ENCODE data around the gene RABGGTB.

DNA sequence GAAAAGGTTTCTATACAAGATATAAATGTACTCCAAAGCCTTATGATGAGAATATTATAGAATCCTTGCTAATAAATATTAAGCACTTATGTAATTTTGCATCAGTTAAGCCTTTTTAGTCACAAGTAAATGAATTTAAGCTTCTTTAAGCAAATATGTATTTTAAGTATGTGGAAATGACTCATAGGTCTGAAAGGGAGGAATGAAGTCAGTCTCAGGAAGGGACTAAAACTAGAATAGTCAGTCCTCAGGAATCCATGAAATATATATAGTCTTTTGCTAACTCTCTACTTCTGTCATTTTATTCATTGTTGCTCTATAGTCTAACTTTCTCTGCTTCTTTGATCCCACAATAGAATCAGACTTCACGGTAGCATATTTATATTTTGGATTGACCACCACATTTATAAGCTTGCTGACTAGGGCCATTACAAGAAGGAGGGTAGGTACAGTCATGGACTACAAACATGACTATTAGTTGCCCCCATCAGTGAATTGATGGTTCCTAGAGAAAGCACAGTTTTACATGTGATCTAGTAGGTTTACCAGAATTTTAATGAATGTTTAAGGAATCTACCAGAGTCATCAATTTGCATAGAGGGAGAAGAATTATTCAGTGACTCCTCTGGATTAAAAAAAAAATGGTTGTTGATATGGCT is 20.2 kb upstream of the RABGGTB start:
- TF ChIP-seq, protein P1, sequence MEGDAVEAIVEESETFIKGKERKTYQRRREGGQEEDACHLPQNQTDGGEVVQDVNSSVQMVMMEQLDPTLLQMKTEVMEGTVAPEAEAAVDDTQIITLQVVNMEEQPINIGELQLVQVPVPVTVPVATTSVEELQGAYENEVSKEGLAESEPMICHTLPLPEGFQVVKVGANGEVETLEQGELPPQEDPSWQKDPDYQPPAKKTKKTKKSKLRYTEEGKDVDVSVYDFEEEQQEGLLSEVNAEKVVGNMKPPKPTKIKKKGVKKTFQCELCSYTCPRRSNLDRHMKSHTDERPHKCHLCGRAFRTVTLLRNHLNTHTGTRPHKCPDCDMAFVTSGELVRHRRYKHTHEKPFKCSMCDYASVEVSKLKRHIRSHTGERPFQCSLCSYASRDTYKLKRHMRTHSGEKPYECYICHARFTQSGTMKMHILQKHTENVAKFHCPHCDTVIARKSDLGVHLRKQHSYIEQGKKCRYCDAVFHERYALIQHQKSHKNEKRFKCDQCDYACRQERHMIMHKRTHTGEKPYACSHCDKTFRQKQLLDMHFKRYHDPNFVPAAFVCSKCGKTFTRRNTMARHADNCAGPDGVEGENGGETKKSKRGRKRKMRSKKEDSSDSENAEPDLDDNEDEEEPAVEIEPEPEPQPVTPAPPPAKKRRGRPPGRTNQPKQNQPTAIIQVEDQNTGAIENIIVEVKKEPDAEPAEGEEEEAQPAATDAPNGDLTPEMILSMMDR (IDR thresholded peaks at IDR 0.05) = no peak
- no peak for TF ChIP-seq POLR2A (IDR thresholded peaks at IDR 0.05)

Data from adrenal gland (tissue), 5 donors.